K562 (cell line): ENCODE results near the gene CEP135. TPM values are rescaled to one million over a fixed set of nuclear protein-coding genes. Genes with fewer than 3 reads are reported as not detected.
A peak's percentile ranks its signal among the peaks of the same experiment; 100 is the strongest.

Source experiments
- ASH1L ChIP-seq: fragments of 450-650 bp; IDR thresholded peaks from 2 replicates; pipeline ENCODE4 v1.6.1; 2018; ENCODE audit warnings: borderline replicate concordance, mild to moderate bottlenecking, low read depth; ENCODE audit not compliant: partially characterized antibody
- BACH1 ChIP-seq: fragments of 200-800 bp; sonication (Bioruptor generic); IDR thresholded peaks from 2 replicates; pipeline ENCODE4 v1.6.1; 2016; ENCODE audit warnings: missing genetic modification characterization, missing compliant biosample characterization
- CBX2 ChIP-seq: fragments of 200-600 bp; sonication (generic); IDR thresholded peaks from one replicate; pipeline ENCODE4 v1.6.1; 2012; ENCODE audit warnings: mild to moderate bottlenecking, low read length, inconsistent platforms; ENCODE audit not compliant: insufficient read depth, poor library complexity, severe bottlenecking
- ELF1 ChIP-seq: fragments of 200-800 bp; sonication (Bioruptor generic); IDR thresholded peaks from 2 replicates; pipeline ENCODE4 v1.6.1; 2016; ENCODE audit warnings: missing genetic modification characterization, missing compliant biosample characterization
- MAX ChIP-seq: sonication (generic); formaldehyde crosslinking; IDR thresholded peaks from 2 replicates; pipeline ENCODE4 v1.9.0; 2022; ENCODE audit warnings: mild to moderate bottlenecking, missing genetic modification reagents
- MECOM ChIP-seq: fragments of 250-450 bp; sonication (Bioruptor Pico); IDR thresholded peaks from 2 replicates; pipeline ENCODE4 v1.8.0; 2022; ENCODE audit warnings: inconsistent platforms
- SMAD4 ChIP-seq: fragments of 250-450 bp; sonication (Bioruptor Pico); conservative IDR thresholded peaks from 2 replicates; pipeline ENCODE4 v1.8.0; 2021; ENCODE audit warnings: inconsistent platforms, mild to moderate bottlenecking, moderate library complexity
- ZBTB49 ChIP-seq: sonication (generic); formaldehyde crosslinking; IDR thresholded peaks from 2 replicates; pipeline ENCODE4 v1.8.0; 2022; ENCODE audit warnings: missing genetic modification reagents, mild to moderate bottlenecking, borderline replicate concordance
- ZNF318 ChIP-seq, 2 experiments: fragments of 450-650 bp; IDR thresholded peaks; 2 replicates each; pipeline ENCODE4 v1.6.1; 2016; ENCODE audit warnings: mild to moderate bottlenecking in 2 of 2, borderline replicate concordance in 1 of 2, low read depth in 1 of 2, moderate library complexity in 1 of 2
- polyA plus RNA-seq, 8 experiments: library from polyadenylated mRNA; depleted of rRNA in 4 of 8; stranded (reverse) in 5 of 8; unstranded in 3 of 8; fragments of >200 nt; fragmentation: Nextera tagmentation in 2 of 8; fragmentation: Illumina TruSeq in 1 of 8; extraction: Ambion mirVana in 2 of 8; extraction: Trizol in 1 of 8; gene quantifications; 2 replicates each; pipeline versions ENCODE4 v1.2.1 to v1.2.3, GENCODE V29; 2011 to 2014; ENCODE audit warnings: inconsistent platforms in 1 of 8, missing spikeins in 1 of 8
- total RNA-seq, 7 experiments: library from RNA; depleted of rRNA in 6 of 7; stranded (reverse); fragments of >200 nt in 6 of 7; fragmentation: Illumina TruSeq in 2 of 7; extraction: Trizol in 2 of 7; gene quantifications; 2 replicates each; pipeline versions ENCODE4 v1.2.1 to v1.2.3, GENCODE V29; 2011 to 2021; ENCODE audit warnings: low replicate concordance in 1 of 7

The CEP135 gene
- total and polyA plus RNA-seq, 9 of the 15 experiments (the other 6 are each of a cell fraction or from before 2014, with no cell fraction given) = 3.1 to 18.9 (median 15.3) TPM

GRCh38 chr4:56051029-56051709, 102.4 kb downstream of the CEP135 start (continued):
- TF ChIP-seq ZBTB49 (no peak), CBX2 (peak; percentile 74), ZNF318 (IDR thresholded peaks at IDR 0.05; ENCODE audit: borderline replicate concordance in 1 of 2, low read depth in 1 of 2) (no peak), BACH1 (tag) (no peak), MECOM (CRISPR knock-in tag) (no peak), MAX (no peak), ELF1 (tag) (no peak), ASH1L (no peak), SMAD4 (CRISPR knock-in tag) (no peak)
- TF ChIP-seq, all 486 proteins: peak for 3
